ENCODE data around the gene ZFR2.

The ZFR2 gene

GRCh38 chr19:3798137-3798536, 70.7 kb downstream of the ZFR2 start:
- Histone ChIP-seq H3K79me2 (ENCODE audit: insufficient read depth, low read length) (no peaks in the 10 kb centered on the region), H3K9me2 (ENCODE audit: low read depth, low read length) (no peaks in the 10 kb centered on the region), H3K9me3 (ENCODE audit: low read length) (peaks cover 3% of the 10 kb centered on the region; the same call in 1 of the 2 replicates), H4K20me1 (ENCODE audit: insufficient read depth, low read length) (no peaks in the 10 kb centered on the region), H3K4me1 (ENCODE audit: insufficient read depth, low read length, severe bottlenecking) (no peaks in the 10 kb centered on the region), H3K27me3 (ENCODE audit: insufficient read depth, low read length) (no peaks in the 10 kb centered on the region; the same call in 1 of the 2 replicates), H3K9ac (ENCODE audit: low read length) (no peak overlapping the region), H3K4me2 (ENCODE audit: low read length) (no peak overlapping the region), H3K27ac (ENCODE audit: low read depth, low read length, poor library complexity, severe bottlenecking) (no peak overlapping the region), H2AFZ (ENCODE audit: low read length) (no peak overlapping the region), H3K4me3 (ENCODE audit: low read depth, low read length, poor library complexity, severe bottlenecking) (no peak overlapping the region), H3F3A (ENCODE audit: insufficient read depth, low read length) (no peaks in the 10 kb centered on the region), H3K36me3 (ENCODE audit: insufficient read depth, low read length) (no peaks in the 10 kb centered on the region)
- TF ChIP-seq CTCF (IDR thresholded peaks at IDR 0.05; ENCODE audit: low read length), result no peak

GRCh38 chr19:3796358-3796757, 72.5 kb downstream of the ZFR2 start:
- H3K4me3 ChIP-seq (ENCODE audit: low read depth, low read length, poor library complexity, severe bottlenecking), result no peak overlapping the region
- H3K36me3 ChIP-seq (ENCODE audit: insufficient read depth, low read length), result no peaks in the 10 kb centered on the region
- TF ChIP-seq CTCF (IDR thresholded peaks at IDR 0.05; ENCODE audit: low read length), result no peak
- TF ChIP-seq EZH2 (IDR thresholded peaks at IDR 0.05; ENCODE audit: borderline replicate concordance, low read length), result no peak

GRCh38 chr19:3793799-3794198, 75.0 kb downstream of the ZFR2 start:
- H3K4me3 ChIP-seq (ENCODE audit: low read depth, low read length, poor library complexity, severe bottlenecking), result no peak overlapping the region
- H4K20me1 ChIP-seq (ENCODE audit: insufficient read depth, low read length), result no peaks in the 10 kb centered on the region
- H2AFZ ChIP-seq (ENCODE audit: low read length), result no peak overlapping the region
- H3K36me3 ChIP-seq (ENCODE audit: insufficient read depth, low read length), result no peaks in the 10 kb centered on the region
- no peaks in the 10 kb centered on the region for H3K9me2 ChIP-seq (ENCODE audit: low read depth, low read length)
- H3F3A ChIP-seq (ENCODE audit: insufficient read depth, low read length), result no peaks in the 10 kb centered on the region
- H3K4me2 ChIP-seq (ENCODE audit: low read length), result no peak overlapping the region
- H3K79me2 ChIP-seq (ENCODE audit: insufficient read depth, low read length), result no peaks in the 10 kb centered on the region
- H3K9ac ChIP-seq (ENCODE audit: low read length), result no peak overlapping the region
- no peak overlapping the region for H3K27ac ChIP-seq (ENCODE audit: low read depth, low read length, poor library complexity, severe bottlenecking)
- H3K9me3 ChIP-seq (ENCODE audit: low read length), result peaks cover 3% of the 10 kb centered on the region; the same call in 1 of the 2 replicates
- TF ChIP-seq CTCF (IDR thresholded peaks at IDR 0.05; ENCODE audit: low read length), result no peak
- H3K27me3 ChIP-seq (ENCODE audit: insufficient read depth, low read length), result peaks cover 3% of the 10 kb centered on the region; the same call in 1 of the 2 replicates
- no peaks in the 10 kb centered on the region for H3K4me1 ChIP-seq (ENCODE audit: insufficient read depth, low read length, severe bottlenecking)

More at GRCh38 chr19:3796358-3796757, 72.5 kb downstream of the ZFR2 start:
- no peak overlapping the region for H3K27ac ChIP-seq (ENCODE audit: low read depth, low read length, poor library complexity, severe bottlenecking)
- no peaks in the 10 kb centered on the region for H3K4me1 ChIP-seq (ENCODE audit: insufficient read depth, low read length, severe bottlenecking)
- H4K20me1 ChIP-seq (ENCODE audit: insufficient read depth, low read length), result no peaks in the 10 kb centered on the region
- H2AFZ ChIP-seq (ENCODE audit: low read length), result no peak overlapping the region
- H3K27me3 ChIP-seq (ENCODE audit: insufficient read depth, low read length), result peaks cover 3% of the 10 kb centered on the region; the same call in 1 of the 2 replicates
- no peak overlapping the region for H3K4me2 ChIP-seq (ENCODE audit: low read length)
- no peaks in the 10 kb centered on the region for H3K79me2 ChIP-seq (ENCODE audit: insufficient read depth, low read length)
- H3K9me2 ChIP-seq (ENCODE audit: low read depth, low read length), result no peaks in the 10 kb centered on the region
- H3F3A ChIP-seq (ENCODE audit: insufficient read depth, low read length), result no peaks in the 10 kb centered on the region
- H3K9ac ChIP-seq (ENCODE audit: low read length), result no peak overlapping the region
- peaks cover 3% of the 10 kb centered on the region; the same call in 1 of the 2 replicates for H3K9me3 ChIP-seq (ENCODE audit: low read length)

Data from OCI-LY1 (cell line).